Medulla oblongata (tissue), 1 donor: Measurements from ENCODE around the gene CUL9.

Source experiments
- DNase-seq: peaks from one replicate; pipeline ENCODE4 v3.0.0-alpha.2; 2015; ENCODE audit errors: extremely low spot score

CUL9 gene

DNA sequence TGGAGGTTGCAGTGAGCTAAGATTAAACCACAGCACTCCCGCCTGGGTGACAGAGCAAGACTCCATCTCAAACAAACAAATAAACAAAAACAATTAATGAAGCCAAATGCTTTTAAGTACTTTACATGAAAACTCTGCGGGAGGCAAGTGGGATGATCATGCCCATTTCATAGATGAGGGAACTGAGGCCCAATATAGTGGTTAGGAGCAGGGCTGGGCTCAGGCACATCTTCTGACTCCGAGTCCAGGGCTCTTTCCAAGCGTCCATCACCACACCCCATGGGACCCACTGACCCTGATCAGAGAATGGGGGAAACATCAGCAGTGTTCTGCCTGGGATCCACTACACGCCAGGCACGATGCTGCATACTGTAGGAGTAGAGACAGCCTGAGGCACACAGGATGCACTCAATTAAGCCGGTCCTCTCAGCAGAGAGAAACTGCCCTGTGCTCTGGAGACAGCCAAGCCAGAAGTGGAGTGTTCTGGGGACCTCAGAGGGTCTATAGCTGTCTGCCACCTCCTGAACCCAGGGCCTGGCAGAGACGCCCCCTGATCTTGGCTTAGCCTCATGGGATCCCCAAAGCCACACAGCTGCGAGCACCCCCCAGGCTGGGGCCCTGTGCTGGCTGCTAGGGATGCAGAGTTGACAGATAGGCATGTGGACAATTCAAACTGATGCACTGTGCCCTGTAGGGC, 74.8 kb downstream of the CUL9 start:
- no peak for DNase-seq

DNA sequence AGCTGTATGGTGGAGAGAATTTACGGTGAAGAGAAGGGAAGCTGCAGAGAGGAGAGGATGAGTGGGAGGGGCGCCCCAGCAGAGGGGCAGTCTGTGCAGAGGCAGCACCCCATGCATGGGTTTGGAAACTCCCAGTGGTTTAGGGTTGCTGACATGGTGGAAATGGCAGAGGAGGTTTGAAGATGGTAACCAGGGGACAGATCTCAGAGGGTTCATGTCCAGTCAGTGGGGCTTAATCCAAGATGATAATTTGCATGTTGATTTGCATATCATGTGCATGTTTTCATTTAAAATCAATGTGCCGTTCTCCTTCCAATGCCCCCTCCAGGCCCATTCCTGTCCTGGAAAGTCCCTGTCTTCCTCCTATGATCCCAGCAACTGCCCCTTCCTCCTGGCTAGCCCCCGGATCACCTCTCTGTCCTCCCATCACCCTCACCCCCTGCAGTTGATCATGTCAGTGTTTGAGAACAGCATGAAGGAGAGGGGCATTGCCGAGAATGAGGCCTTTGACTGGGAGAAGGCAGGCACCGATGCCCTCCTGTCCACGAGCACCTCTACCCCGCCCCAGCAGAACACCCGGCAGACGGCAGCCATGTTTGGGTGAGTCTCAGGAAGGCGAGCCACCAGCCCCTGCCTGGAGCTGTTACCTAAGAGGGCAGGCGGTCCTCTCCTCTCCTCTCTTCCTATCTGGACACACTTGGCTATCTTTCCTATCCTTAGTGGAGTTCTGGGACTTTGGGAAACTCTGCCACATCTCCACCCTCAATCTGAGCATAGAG, 75.6 kb downstream of the CUL9 start:
- DNase-seq = no peak

DNA sequence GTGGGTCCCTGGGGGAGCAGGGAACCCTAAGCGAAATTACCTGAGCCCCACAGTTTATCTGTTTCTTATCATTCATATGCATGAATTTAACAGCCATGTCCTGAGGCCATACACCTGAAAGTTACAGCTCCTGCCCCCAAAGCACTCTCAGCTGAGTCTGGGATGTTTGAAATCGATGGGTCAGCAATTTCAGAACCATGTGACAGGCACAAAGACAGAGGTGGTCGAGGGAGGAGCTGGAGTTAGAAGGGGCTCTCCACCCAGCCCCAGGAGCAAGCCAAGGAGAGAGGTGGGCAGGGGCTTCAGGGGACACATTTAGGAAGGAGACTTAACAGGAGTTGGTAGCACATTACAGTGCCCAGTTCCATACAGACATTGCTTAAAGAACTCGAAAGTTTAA, 76.2 kb downstream of the CUL9 start:
- no peak for DNase-seq

DNA sequence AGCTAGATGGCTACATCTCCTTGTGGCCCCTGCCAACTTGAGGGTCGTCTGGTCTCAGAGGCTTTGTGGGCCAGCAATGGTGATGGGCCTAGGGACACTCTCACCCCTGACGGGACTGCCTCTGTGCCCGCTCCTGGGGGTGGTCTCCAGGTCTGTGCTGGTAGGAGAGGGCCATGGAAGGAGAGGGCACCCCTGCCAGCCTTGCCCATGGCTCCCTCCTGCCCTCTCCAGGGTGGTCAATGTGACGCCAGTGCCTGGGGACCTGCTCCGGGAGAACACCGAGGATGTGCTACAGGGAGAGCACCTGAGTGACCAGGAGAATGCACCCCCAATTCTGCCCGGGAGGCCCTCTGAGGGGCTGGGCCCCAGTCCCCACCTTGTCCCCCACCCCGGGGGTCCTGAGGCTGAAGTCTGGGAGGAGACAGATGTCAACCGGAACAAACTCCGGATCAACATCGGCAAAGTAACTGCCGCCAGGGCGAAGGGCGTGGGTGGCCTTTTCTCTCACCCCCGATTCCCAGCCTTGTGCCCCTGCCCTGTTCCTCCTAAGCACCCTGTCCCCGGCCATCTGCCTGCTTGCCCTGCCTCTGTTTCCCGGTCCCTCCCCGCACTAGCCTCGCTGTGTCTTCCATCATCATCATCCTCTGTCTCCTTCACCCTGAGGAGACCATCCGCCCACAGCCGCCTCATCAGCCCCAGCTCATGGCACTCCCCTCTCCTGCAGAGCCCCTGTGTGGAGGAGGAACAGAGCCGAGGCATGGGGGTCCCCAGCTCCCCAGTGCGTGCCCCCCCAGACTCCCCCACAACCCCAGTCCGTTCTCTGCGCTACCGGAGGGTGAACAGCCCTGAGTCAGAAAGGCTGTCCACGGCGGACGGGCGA, 77.1 kb downstream of the CUL9 start:
- DNase-seq = no peak

DNA sequence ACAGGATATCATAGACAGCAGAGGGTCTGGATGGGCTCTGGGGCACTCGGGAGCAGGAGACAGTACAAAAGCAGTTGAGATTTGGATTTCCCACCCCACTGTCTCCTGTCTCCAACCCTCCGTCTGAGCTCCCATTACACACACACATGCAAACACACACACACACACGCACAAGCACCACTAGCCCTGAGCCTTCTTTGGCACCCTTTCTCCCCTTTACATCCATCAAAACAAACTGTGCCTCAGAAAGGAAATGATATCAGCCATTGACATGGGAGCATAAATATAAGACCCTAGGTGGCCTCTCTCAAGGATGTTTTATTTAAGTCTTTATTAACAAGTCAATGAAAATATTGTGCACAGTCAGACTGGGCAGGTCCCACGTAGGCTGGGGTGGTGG, 78.8 kb downstream of the CUL9 start:
- DNase-seq = no peak

DNA sequence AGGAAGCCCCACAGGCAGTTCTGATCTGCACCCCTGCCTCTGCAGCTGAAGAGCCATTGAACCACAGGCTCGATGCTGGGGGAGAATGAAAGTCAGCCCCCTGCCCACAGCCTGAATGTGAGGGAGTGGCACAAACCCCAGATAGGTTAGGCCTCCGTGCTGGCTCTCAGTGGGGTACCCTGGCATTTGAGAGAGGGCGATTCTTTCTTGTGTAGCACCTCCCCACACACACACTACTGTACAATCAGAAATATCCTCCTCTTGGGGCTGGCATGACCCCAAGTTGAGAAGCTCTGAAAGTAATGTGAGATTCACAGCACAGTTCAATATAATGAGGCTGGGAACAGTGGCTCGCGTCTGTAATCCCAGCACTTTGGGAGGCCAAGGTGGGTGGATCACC, 79.2 kb downstream of the CUL9 start:
- DNase-seq = no peak

DNA sequence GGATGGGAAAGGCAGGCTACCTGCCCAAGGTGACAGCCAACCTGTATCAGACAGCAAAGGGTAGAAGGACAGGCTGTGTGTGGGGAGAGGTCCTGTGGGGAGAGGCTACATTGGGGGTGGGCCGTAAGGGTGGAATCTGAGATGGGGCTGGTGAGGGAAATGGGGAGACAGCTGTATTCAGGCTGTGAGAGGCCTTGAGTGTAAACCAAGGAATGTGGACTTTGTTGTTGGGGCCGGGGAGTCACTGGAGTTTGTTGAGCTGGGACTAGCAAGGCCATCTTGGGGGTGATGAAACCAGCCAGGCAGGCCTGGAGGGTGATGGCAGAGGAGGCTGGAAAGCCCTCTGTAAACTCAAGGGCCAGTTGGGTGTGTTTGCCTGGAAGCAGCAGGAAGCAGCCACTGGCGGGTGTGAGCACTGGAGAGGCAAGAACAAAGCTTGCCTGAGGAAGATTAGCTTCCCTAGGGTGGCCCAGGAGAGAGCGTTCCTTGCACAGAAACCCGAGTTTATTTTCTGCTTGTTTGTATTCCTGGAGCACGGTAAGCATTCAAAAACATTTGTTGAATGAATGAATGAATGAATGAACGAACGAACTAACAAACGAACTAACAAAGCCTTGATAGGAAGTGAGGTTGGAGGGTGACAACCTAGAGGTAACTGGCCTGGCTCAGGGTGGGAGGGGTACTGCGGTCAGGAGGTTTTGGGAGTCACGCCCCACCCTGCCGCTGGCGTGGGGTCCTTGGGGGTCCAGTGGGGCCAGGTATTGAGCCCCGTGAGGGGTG, 80.2 kb downstream of the CUL9 start:
- DNase-seq = no peak

DNA sequence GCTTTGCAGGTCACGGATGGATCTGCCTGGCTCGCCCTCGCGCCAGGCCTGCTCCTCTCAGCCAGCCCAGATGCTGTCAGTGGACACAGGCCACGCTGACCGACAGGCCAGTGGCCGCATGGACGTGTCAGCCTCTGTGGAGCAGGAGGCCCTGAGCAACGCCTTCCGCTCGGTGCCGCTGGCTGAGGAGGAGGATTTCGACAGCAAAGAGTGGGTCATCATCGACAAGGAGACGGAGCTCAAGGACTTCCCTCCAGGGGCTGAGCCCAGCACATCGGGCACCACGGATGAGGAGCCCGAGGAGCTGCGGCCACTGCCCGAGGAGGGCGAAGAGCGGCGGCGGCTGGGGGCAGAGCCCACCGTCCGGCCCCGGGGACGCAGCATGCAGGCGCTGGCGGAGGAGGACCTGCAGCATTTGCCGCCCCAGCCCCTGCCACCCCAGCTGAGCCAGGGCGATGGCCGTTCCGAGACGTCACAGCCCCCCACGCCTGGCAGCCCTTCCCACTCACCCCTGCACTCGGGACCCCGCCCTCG, 80.9 kb downstream of the CUL9 start:
- no peak for DNase-seq

DNA sequence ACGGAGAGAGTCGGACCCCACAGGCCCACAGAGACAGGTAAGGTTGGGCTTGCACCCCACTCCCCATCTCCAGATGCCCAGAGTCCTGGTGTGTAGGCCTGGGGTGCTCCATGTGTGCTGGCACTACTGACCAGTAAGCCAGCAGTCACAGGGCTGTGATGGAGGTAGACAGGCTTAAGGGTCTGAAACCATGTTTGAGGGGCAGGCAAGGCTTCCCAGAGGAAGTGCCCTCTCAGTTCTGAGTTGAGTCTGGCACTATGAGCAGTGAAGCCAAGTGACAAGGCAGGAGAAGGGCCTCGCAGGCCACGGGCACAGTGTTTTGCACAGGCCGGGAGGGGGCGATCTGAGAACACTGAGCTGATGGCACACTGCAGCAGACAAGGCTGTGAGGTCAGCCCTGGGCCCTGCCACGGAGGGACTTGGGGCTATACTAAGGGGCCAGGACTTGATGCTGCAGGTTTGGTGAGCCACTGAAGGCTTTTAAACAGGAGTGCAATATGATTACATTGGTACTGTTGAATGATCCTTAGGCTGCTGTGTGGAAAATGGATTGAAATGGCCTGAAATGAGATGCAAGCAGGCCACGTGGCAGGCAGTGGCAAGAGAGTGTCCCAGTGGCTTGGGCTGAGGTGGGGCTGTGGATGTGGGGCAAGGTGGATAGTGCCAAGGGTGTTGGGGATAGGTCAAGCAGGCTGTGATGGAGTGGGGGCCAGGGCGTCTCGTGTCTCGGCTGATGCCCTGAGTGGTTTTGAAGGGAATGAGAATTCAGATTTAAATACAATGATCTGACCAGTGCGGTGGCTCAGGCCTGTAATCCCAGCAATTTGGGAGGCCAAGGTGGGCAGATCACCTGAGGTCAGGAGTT, 81.5 kb downstream of the CUL9 start:
- DNase-seq = peak; percentile 65

DNA sequence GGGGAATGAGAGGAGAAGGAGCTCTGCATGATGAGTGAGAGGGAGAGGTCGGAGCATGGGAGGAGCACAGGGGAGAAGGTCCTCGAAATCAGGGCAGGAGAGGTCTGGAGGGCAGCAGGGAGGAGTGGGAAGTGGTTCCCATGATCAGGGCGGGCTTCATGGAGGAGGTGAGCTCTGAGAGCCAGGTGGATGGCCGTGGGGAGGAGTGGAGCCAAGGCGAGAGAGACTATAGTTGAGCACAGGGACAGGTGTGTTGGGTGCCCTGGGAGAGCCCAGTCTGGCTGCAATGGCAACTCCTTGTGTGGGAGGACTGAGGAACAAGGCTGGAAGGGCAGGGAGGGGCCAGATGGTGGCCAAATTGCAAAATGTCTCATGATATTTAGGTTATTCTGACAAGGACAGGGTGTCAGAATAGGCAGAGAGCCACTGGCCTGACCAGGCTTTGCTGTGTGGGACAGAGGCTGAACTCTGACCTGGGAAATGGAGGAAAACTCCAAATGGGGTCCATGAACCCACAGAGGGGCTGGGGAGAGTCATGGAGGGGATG, 82.7 kb downstream of the CUL9 start:
- no peak for DNase-seq

DNA sequence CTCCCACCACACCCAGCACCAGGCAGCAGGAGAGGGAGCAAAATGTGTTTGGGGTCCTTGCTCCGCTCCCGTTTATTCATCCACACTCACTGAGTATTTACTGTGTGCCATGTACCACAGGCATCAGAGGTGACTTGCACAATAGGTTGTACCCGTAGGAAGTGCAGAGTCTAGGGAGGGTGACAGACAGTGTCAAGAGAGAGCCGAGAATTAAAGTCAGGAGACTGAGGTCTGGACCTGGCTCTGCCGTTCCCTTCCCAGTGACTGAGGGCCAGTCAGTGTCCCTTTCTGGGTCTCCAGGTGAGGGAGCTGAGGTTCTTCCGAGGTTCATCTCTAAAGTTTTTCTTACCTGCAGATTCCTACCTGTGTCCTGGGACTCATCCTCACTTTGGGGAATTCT, 83.6 kb downstream of the CUL9 start:
- DNase-seq = no peak

DNA sequence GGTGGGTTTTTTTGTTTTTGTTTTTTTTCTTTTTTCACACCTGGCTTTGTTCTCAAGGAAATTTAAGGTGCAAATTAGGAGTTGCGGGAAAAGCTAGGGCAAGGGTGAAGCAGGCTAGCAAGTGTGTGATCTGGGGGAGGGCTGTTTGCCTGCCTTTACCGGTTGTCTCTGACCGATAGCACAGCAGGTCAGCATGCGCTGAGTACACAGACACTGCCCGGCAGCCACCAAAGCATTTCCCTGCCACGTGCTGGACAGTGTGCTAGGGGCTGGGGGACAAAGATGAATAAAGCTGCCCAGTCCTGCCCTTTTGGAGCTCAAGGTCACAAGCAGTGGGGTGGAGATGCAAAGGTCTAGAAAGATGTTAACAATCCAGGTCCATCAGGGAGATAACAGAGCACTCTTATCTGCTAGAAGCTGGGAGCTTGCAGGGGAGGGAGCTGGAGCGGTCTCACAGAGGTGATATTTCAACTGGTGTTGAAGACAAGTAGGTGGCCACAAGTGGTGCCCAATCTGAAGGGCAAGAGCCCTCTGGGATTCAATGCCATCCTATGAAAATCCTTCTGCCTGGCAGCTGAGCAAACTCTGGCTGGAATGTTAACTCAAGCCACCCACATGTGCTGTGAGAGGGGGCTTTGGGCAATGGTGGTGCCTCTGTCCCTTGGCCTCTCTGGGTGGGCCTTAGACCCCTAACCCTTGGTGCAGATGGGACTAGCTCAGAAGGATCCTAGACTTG, 85.8 kb downstream of the CUL9 start:
- no peak for DNase-seq

DNA sequence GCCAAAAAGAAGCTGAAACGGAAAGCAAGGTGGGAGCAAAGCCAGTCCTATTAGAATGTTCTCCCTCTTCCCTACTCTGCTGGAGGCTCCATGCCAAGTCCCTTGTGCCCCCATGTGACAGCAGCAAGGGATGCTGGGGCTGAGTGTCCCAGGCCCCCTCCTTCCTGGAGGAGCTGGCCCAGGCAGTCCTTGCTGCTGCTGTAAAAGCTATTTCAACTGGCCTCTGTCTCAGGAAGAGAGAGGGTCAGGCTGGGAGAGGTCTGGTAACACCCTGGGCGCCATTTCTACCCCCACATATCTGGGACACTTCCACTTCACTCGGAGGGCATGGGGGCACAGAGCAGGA, 86.3 kb downstream of the CUL9 start:
- peak; percentile 89 for DNase-seq

DNA sequence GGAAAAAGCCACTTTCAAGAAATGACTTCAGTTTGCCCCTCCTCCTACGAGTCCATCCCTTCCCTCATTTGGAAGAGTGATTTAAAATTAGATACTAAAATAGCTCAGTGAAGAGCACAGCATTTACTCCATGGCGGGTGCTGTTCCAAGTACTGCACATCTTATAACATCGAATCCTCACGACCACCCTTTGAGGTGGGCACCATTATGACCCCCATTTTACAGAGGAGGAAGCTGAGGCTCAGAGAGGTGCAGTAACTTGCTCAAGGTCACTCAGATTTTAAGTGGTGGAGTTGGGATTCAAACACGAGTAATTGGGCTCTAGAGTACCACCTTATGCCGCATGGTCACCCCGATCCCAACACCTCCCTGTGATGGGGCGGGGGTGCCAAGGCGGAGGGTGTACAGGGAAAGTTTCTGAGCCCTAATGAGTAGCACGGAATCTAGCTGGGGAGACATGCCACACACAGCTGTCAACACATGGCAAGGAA, 86.8 kb downstream of the CUL9 start:
- DNase-seq = no peak

DNA sequence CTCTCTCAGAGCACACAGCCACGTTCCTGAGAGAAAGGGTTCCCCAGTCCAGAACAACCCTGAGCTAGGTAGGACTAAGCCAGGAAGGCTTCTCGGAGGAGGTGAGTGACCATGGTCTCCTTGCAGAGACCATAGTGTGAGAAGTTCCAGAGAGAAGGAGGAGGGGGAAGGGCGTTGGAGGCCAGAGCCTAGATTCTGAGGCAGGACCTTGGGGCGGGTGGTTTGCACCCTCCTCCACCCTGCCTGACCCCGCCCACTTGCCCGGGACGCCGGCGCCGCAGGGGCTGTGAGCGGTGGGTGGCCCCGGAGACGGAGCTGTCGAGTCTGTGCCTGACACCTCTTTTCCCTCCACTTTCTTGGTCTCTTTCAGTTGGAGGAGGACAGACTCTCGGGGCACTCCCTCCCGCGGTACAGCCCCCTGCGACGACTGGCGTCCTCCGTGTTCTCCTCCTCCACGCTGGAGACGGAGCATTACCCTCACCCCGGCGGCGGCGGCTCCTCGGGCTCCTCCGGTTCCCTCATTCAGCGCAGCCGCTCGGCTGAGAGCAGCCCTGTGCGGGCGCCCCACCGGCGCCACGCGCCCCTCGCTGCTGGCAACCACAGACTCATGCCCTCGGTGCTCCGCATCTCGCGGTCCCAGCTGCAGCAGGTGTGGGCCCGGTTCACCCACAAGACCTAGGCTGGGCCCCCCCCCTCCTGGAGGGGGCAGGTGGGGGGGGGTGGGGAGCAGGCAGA, 87.4 kb downstream of the CUL9 start:
- no peak for DNase-seq

DNA sequence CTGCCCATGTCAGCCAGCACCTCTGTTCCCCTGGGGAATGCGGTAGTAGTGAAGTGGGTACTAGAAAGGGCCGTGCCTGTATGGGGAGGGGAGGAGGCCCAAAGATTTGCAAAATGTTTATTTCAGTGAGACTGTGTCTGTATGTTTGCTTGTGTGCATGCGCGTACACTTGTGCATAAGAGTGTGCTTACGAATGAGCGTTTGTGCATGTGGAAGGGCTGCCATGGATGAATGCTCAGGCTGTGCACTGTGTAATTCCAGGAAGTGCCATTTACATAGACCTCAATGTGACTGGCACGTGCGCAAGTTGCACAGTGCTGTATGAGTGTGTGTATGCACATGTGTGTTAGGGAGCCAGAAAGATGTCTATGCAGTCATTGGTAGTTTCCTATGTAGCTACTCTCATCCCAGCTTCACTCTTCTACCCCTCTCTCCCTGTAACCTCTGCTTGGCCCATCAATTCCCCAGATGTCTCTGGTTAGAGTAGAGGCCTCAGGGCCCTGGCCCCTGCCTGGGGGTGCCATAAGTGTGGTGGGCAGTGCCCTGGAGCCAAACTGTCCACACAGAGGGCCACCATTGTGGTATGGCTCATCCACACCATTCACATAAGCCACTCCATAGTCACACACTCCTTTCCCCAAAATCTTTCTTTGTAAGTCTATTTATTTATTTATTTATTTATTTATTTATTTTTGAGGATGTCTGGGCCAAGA, 89.3 kb downstream of the CUL9 start:
- no peak for DNase-seq

DNA sequence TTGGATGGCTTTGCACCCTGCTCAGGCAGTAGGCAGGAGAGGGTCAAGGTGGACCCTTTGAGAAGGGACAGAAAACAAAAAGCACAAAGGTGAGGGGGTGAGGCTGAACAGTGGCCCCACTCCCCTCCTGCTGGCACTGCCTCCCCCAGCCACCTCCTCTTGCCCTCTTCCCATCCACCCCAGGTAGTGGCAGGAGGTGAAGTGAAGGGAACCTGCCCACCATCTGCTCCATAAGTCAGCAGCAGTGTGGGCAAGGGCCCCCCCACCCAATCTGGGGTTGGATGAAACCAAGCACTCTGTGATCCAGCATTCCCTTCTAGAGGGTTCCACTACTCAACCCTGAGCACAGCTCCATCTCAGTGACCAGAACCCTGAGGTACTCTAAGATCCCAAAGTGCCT, 89.9 kb downstream of the CUL9 start:
- DNase-seq = no peak

DNA sequence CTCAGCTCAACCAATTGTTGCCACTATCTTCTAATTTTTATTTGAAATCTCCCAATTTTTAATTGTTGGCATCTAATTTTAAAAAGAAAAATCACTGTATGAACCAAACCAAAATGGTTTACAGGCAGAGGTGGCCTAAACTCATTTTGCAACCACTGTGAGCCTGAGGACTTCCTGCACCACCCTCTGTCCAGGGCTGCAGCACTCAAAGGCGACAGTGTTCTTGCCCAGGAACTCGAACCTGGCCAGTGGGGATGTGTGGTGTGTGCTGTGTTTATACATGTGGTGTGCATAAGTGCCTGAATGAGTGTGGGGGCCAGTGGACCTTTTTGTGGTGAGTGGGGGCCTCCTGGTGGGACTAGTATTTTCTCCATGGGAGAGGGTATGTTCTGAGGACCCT, 91.7 kb downstream of the CUL9 start:
- no peak for DNase-seq
